GM06990 (cell line): ENCODE measurements around the gene TEAD3.
"Not testable (repeated sequence)": the region's sequence is repeated elsewhere in the genome, so short reads cannot be mapped to it uniquely, and the experiment has no call there.

ENCODE experiments used
- DNase-seq: peaks from one replicate; pipeline ENCODE4 v3.0.0-alpha.2; 2011; ENCODE audit not compliant: insufficient read length; ENCODE audit errors: extremely low read depth
- H3K27me3 ChIP-seq: replicated peaks from 2 replicates; pipeline ENCODE4 v1.6.0; 2011; ENCODE audit warnings: low read length; ENCODE audit not compliant: control insufficient read depth, insufficient read depth
- H3K36me3 ChIP-seq: 2 replicates; pipeline ENCODE4 v1.5.1; 2011; ENCODE audit warnings: low read length; ENCODE audit not compliant: control insufficient read depth, insufficient read depth
- H3K4me3 ChIP-seq: replicated peaks from 2 replicates; pipeline ENCODE4 v1.5.1; 2011; ENCODE audit warnings: low read depth, mild to moderate bottlenecking, control low read depth, low read length
- TF ChIP-seq, protein P1 (sequence below): IDR thresholded peaks from 2 replicates; pipeline ENCODE4 v1.5.1; 2011; ENCODE audit warnings: low read length, control low read depth, mild to moderate bottlenecking, inconsistent platforms; ENCODE audit not compliant: insufficient read depth, poor library complexity, severe bottlenecking

The TEAD3 gene

DNA sequence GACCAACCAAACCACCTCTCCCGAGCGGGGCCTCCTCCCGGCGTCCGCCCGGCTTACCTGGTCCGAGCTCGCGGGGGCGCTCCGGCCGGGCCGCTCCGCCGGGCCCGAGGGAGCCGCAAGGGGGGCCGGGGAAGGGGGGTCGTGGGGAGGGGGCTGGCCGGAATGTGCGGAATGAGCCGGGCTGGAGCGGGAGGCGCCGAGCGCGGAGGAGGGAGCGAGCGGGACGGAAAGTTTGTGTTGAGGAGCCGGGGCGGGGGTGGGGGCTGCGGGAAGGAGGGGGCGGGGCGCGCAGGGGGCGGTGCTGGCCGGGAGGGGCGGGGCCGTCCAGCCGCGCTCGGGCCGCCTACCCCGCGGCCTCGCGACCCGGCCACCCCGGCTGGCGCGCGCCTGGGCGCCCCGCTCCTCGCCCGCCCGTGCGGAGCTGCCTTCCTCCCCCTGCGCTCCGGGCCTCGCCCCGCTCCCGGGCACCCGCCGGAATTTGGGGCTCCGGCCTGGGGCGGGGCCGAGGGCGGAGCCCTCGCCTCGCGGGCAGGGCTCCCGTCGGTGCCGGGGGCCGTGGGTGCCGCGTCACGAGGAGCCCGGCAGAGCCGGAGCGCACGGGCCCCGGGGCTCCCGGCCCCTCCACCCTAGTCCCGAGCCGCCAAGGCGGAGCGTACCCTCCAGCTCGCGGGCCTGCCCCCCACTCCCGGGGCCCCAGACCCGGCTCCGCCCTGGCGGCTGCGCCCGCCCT is at the start of gene TEAD3:
TEAD3 (minus strand) TSS at position 239 of the 730 bp plus-strand sequence.
- peaks cover 6% of the 10 kb centered on the region; the same call in 1 of the 2 replicates for H3K27me3 ChIP-seq
- TF ChIP-seq, protein P1, sequence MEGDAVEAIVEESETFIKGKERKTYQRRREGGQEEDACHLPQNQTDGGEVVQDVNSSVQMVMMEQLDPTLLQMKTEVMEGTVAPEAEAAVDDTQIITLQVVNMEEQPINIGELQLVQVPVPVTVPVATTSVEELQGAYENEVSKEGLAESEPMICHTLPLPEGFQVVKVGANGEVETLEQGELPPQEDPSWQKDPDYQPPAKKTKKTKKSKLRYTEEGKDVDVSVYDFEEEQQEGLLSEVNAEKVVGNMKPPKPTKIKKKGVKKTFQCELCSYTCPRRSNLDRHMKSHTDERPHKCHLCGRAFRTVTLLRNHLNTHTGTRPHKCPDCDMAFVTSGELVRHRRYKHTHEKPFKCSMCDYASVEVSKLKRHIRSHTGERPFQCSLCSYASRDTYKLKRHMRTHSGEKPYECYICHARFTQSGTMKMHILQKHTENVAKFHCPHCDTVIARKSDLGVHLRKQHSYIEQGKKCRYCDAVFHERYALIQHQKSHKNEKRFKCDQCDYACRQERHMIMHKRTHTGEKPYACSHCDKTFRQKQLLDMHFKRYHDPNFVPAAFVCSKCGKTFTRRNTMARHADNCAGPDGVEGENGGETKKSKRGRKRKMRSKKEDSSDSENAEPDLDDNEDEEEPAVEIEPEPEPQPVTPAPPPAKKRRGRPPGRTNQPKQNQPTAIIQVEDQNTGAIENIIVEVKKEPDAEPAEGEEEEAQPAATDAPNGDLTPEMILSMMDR, result no peak
- no peaks in the 10 kb centered on the region for H3K36me3 ChIP-seq
- peak within 1 kb of the TSS; percentile 55 for H3K4me3 ChIP-seq
- DNase-seq, result peak; percentile 42

DNA sequence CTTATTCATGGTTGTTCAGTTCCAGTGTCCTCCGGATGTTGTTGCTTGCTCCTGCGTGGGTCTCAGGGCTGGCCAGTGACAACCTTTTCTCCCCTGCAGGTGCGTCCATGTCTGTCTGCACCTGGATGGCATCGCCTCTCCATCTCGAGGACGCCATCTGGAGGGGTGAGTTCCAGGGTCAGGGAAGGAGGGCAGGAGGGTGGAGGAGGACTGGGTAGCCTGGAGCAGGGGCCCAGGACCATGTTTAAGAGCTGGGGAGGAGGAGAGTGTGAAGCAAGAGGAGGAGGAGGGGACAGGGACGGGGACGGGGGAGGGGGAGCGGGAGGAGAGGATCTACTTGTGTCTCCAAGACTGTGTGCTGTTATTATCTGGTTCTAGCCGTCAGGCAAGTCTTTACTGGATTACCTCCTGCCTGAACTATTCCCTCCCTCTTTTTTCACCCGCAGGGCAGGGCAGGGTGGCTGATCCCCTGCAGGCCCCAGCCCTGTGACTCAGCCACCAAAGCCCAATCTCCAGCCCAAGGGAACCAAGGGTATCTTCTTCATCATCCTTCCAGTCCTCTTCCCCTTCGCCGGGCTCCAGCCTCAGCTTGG is 48.0 kb upstream of the TEAD3 start:
- Histone ChIP-seq H3K36me3 (no peaks in the 10 kb centered on the region), H3K27me3 (no peaks in the 10 kb centered on the region), H3K4me3 (no peak overlapping the region)
- TF ChIP-seq, protein P1, result no peak
- DNase-seq, result no peak

DNA sequence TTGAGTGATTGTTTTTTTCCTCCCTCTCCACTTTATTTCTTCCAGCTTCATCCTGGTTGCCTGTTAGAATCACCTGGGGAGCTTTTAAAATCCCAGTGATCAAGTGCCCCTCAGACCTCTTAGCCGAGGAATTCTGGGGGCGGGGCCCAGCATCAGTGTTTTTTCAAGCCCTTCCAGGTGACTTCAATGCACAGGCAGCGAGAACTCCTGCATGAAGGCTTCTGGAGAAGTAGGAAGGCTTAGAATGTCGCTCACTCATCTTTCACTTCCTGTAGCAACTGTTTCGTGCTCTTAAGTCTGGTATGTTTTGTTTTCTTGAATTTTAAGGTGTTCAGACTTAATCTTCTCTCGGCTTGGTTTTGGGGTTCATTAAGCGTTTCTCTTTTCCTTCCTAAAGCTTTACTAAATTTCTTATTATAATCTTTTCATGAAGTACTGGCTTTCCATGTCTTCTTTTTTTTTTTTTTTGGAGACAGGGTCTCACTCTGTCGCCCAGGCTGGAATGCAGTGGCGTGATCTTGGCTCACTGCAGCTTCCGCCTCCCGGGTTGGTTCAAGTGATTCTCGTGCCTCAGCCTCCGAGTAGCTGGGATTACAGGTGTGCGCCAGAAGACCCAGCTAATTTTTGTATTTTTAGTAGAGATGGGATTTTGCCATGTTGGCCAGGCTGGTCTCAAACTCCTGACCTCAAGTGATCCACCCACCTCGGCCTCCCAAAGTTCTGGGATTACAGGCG is 46.7 kb upstream of the TEAD3 start:
- DNase-seq, result no peak
- TF ChIP-seq, protein P1, result no peak
- Histone ChIP-seq H3K4me3 (no peak overlapping the region), H3K36me3 (no peaks in the 10 kb centered on the region), H3K27me3 (no peaks in the 10 kb centered on the region)

DNA sequence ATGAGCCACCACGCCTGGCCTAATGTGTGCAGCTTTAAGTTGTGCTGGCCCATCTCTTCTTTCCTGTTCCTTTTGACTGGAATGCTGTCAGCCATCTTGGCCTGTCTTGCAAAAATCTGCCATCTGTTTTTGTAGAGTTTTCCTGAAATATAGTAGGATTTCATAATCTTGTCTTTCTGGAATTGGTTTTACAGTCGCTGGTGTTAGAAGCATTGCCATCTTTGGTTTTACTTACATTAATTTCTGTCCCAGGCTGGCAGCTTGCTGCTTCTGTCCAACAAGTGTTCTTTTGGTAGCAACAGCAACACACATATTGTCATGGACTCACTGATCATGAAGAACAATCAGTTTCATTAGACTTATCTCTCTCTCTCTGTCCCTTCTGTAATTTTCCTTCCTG is 45.0 kb upstream of the TEAD3 start:
- Histone ChIP-seq H3K4me3 (no peak overlapping the region), H3K27me3 (no peaks in the 10 kb centered on the region), H3K36me3 (no peaks in the 10 kb centered on the region)
- TF ChIP-seq, protein P1, result no peak
- no peak for DNase-seq

DNA sequence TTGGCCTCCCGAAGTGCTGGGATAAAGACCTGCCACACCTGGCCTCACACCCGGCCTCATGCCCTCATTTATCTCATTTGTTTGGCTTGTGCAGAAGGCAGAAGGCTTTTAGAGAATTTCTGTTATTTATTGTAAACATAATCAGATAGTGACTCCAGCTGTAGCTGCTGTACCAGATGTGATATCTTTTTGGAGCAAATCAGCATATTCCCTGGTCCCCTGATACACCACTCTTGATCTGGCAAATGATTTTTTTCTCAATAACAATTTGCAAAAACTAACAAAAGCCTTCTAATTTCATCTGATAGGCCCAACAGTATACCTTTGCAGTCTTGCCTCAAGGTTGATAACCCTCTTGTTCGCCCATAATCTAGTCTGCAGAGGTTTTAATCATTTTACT is 42.3 kb upstream of the TEAD3 start:
- DNase-seq, result no peak
- Histone ChIP-seq H3K36me3 (no peaks in the 10 kb centered on the region), H3K27me3 (no peaks in the 10 kb centered on the region; the same call in 1 of the 2 replicates), H3K4me3 (no peak overlapping the region)
- TF ChIP-seq, protein P1, result no peak

DNA sequence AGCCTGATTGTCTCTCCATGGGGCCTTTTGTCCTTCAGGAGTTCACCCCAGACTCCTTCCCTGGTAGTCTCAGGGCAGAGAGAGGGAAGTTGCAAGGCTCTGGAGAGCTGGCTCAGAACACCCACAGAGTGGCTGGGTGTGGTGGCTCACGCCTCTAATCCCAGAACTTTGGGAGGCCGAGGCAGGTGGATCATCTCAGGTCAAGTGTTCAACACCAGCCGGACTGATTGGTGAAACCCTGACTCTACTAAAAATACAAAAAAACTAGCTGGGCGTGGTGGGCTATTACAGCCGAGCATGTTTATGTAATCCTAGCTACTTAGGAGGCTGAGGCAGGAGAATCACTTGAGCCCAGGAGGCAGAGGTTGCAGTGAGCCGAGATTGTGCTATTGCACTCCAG is 39.0 kb upstream of the TEAD3 start:
- not testable (repeated sequence) for H3K27me3 ChIP-seq, H3K4me3 ChIP-seq, H3K36me3 ChIP-seq, DNase-seq
